ENCODE data around the gene SHISA7.

GRCh38 chr19:55440411-55441105 lies 2.5 kb downstream of the SHISA7 start:
- TF ChIP-seq CTCF (IDR thresholded peaks at IDR 0.05), result no peak
- TF ChIP-seq POLR2AphosphoS5 (IDR thresholded peaks at IDR 0.05), result no peak
- TF ChIP-seq POLR2A (IDR thresholded peaks at IDR 0.05; ENCODE audit: low read depth), result no peak

Measured in esophagus muscularis mucosa (tissue), 3 donors.